Activated CD8-positive, alpha-beta memory T cell treated with anti-CD3 and anti-CD28 coated beads, Interleukin-2, amount 50 U/mL, for 4 hours (primary cell): Measurements from ENCODE around the gene ZNF205.
"Not testable (repeated sequence)": the region's sequence is repeated elsewhere in the genome, so short reads cannot be mapped to it uniquely, and the experiment has no call there.

Experiments
- DNase-seq: peaks from one replicate; pipeline ENCODE4 v3.0.0-alpha.2; 2020

Gene ZNF205

GRCh38 chr16:3135126-3135715 is 22.8 kb downstream of the ZNF205 start:
- DNase-seq: no peak

- DNase-seq: no peak
Measured at GRCh38 chr16:3137267-3137666, 24.9 kb downstream of the ZNF205 start.

- no peak for DNase-seq
Measured at GRCh38 chr16:3138342-3138741, 26.0 kb downstream of the ZNF205 start.

- DNase-seq: no peak
Measured at GRCh38 chr16:3138823-3139426, 26.5 kb downstream of the ZNF205 start.

GRCh38 chr16:3139561-3139960 is 27.2 kb downstream of the ZNF205 start:
- DNase-seq: not testable (repeated sequence)

- no peak for DNase-seq
Measured at GRCh38 chr16:3140603-3141427, 28.4 kb downstream of the ZNF205 start.

GRCh38 chr16:3141781-3142311 is 29.5 kb downstream of the ZNF205 start:
- no peak for DNase-seq

- DNase-seq: no peak
Measured at GRCh38 chr16:3142327-3142726, 29.9 kb downstream of the ZNF205 start.

GRCh38 chr16:3142770-3143169 is 30.4 kb downstream of the ZNF205 start:
- DNase-seq: no peak

GRCh38 chr16:3143189-3143588 is 30.8 kb downstream of the ZNF205 start:
- DNase-seq: no peak

- DNase-seq: no peak
Measured at GRCh38 chr16:3143598-3144320, 31.4 kb downstream of the ZNF205 start.

GRCh38 chr16:3144321-3144983 is 32.1 kb downstream of the ZNF205 start:
- DNase-seq: no peak

- DNase-seq: no peak
Measured at GRCh38 chr16:3145151-3145550, 32.8 kb downstream of the ZNF205 start.

- DNase-seq: no peak
Measured at GRCh38 chr16:3145660-3146059, 33.3 kb downstream of the ZNF205 start.

GRCh38 chr16:3147046-3147756 is 34.8 kb downstream of the ZNF205 start:
- no peak for DNase-seq

GRCh38 chr16:3147757-3148104 is 35.3 kb downstream of the ZNF205 start:
- no peak for DNase-seq

- DNase-seq: no peak
Measured at GRCh38 chr16:3148256-3149192, 36.1 kb downstream of the ZNF205 start.

GRCh38 chr16:3149193-3149530 is 36.8 kb downstream of the ZNF205 start:
- no peak for DNase-seq

GRCh38 chr16:3149630-3150345 is 37.4 kb downstream of the ZNF205 start:
- DNase-seq: peak; percentile 53
